Posterior vena cava (tissue), 2 donors: Measurements from ENCODE around the gene TRAPPC10. TPM values are rescaled to one million over a fixed set of nuclear protein-coding genes. Genes with fewer than 3 reads are reported as not detected.

ENCODE experiments used
- DNase-seq: peaks from one replicate; pipeline ENCODE4 v3.0.0-alpha.2; 2020; ENCODE audit warnings: low spot score
- intact Hi-C, 2 donors: fragments of 100-400 bp; cut with DNase I; formaldehyde crosslinking; loops; one replicate each; pipeline versions ENCODE4 v1.14.1 to v1.14.2; 2022 to 2023
- long read RNA-seq, 2 donors: library from polyadenylated mRNA; unstranded; transcript quantifications; one replicate each; pipeline ENCODE4 v2.0.0, GENCODE V29; 2020 to 2021
- total RNA-seq, 2 donors: library from RNA; stranded (reverse); fragmentation: NEBNext Ultra II Directional; extraction: Animal tissue kit (Norgen Biotek cat#: 25700); gene quantifications; one replicate each; pipeline ENCODE4 v1.2.1, GENCODE V29; 2021
- donor health status: DM: yes; HTN: yes; CAD: no.
- donor health status: DM: yes; HTN: yes; CAD: no.

TRAPPC10 gene, protein sequence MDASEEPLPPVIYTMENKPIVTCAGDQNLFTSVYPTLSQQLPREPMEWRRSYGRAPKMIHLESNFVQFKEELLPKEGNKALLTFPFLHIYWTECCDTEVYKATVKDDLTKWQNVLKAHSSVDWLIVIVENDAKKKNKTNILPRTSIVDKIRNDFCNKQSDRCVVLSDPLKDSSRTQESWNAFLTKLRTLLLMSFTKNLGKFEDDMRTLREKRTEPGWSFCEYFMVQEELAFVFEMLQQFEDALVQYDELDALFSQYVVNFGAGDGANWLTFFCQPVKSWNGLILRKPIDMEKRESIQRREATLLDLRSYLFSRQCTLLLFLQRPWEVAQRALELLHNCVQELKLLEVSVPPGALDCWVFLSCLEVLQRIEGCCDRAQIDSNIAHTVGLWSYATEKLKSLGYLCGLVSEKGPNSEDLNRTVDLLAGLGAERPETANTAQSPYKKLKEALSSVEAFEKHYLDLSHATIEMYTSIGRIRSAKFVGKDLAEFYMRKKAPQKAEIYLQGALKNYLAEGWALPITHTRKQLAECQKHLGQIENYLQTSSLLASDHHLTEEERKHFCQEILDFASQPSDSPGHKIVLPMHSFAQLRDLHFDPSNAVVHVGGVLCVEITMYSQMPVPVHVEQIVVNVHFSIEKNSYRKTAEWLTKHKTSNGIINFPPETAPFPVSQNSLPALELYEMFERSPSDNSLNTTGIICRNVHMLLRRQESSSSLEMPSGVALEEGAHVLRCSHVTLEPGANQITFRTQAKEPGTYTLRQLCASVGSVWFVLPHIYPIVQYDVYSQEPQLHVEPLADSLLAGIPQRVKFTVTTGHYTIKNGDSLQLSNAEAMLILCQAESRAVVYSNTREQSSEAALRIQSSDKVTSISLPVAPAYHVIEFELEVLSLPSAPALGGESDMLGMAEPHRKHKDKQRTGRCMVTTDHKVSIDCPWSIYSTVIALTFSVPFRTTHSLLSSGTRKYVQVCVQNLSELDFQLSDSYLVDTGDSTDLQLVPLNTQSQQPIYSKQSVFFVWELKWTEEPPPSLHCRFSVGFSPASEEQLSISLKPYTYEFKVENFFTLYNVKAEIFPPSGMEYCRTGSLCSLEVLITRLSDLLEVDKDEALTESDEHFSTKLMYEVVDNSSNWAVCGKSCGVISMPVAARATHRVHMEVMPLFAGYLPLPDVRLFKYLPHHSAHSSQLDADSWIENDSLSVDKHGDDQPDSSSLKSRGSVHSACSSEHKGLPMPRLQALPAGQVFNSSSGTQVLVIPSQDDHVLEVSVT
- total RNA-seq, result 10 to 100 TPM; 26.7 to 30.3 TPM
- long read RNA-seq, donor 1, partial matches to known transcripts, result 2 of 3 reads
- long read RNA-seq, donor 1, other reads (novel, unspliced or antisense), result 1 of 3 reads
- long read RNA-seq, donor 2, partial matches to known transcripts, result 2 of 5 reads
- long read RNA-seq, donor 2, other reads (novel, unspliced or antisense), result 3 of 5 reads

GRCh38 chr21:44011579-44012473, at the start of gene TRAPPC10:
TRAPPC10 (plus strand) TSS chr21:44012309; CDS start chr21:44012494, 185 bp downstream.
- peak; percentile 94 for DNase-seq
- intact Hi-C loops, result no loop called here

- intact Hi-C loops, result no loop called here
- no peak for DNase-seq
Measured at GRCh38 chr21:43965911-43966585, 46.1 kb upstream of the TRAPPC10 start.

DNA sequence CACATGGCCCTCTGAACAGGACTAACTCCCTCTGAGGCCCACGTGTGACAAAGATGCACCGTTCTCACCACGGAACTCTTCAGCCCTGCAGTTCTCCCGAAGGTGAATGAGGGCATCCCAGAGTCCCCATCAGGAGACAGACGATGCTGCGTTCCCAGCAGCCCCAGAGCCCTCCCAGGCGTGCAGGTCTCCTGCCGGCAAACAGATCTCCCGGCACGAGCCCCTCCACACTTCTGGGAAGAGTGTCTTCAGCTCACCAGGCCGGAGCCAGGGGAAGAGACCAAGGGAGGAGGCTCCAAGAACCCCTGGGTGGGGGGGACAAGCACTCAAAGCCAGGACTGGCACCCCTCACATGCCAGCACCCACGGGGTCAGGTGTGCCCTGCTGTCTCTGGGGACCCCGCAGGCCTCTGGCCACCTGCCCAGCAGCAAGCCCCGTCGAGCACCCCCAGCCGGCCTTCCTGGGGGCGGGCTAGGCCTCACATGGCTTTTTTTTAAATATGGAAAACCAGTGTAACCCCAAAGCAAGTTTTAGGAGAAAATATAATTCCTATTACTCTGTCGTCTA, 45.1 kb upstream of the TRAPPC10 start:
- no peak for DNase-seq
- intact Hi-C loops, result no loop called here

DNA sequence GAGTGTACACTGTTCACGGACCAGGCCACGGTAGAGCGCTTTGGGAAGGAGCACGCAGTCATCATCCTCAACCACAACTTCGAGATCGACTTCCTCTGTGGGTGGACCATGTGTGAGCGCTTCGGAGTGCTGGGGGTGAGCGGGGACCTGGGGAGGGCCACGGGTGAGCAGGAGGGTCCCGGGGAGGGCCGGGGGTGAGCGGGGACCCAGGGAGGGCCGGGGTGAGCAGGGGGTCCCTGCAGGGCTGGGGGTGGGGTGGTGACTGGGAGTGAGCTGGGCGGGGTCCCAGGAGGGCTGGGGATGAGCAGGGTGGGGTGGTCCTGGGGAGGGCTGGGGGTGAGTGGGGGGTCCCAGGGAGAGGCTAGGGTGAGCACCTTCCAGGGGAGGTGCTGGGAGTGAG, 44.1 kb upstream of the TRAPPC10 start:
- intact Hi-C loops, result no loop called here
- no peak for DNase-seq

DNA sequence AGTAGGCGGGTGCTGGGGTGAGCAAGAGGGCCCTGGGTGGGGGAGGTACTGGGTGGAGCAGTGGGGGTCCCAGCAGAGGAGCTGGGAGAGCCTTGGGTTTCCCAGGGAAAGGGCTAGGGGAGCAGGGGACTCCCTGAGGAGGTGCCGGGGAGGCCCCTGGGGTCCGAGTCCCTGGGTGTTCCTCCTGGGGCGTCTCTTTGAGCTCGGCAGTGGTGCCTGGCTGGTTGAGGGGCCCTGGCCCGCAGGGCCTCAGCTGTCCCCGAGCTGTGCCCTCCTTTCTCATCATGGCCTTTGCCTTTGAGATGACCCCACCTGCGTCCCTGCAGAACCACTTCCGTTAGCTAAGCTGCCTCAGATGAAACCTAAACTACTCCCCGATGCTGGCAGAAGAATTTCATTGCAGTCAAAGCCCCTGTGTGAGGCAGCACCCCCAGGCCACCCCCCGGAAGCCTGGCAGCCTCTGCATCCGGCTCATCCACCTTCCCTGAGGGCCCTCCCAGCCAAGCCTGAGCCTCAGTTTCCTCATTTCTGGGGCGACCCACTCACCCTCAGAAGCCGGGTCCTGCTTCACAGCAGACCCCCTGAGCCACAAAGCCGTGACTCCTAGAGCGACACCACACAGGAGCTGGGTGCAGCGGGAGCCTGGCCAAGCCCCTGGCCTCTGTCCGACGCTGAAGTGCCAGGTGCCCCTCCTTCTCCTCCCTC, 43.5 kb upstream of the TRAPPC10 start:
- DNase-seq, result no peak
- intact Hi-C loops, result no loop called here

- DNase-seq, result no peak
- intact Hi-C loops, result no loop called here
Measured at GRCh38 chr21:43969115-43969444, 43.0 kb upstream of the TRAPPC10 start.

- intact Hi-C loops, result no loop called here
- DNase-seq, result no peak
Measured at GRCh38 chr21:43970551-43970950, 41.6 kb upstream of the TRAPPC10 start.

DNA sequence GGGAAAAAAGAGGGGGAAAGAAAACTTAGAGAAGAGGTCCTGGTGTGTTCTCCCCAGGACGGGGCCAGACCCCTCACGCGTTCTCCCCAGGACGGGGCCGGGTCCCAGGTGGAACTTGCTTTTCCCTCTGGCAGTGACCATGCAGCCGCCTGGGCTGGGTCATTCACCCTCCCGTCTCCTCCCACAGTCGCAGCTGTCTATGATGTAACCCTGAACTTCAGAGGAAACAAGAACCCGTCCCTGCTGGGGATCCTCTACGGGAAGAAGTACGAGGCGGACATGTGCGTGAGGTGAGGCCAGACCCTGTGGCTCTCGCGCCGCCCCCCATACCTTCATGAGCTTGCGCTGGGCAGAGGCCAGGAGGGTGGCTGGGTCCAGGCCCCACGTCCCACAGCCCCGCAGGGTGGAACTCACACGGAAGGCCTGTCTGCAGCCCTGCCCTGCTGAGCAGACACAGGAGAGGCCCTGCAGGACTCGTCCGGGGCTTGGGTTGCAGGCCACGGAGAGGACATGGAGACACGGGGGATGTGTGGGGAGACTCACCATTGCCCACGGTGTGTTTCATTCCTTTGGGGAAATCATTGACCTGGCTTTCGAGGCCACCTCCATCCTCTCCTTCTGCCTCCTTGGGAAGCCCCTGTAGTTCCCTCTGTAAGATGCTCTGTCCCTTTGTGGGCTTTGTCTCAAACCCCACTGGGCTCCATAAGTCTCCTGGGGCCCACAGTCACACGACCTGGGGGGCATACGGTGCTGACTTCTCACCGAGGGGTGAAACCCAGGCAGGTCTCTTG, 40.7 kb upstream of the TRAPPC10 start:
- intact Hi-C loops, result no loop called here
- no peak for DNase-seq

DNA sequence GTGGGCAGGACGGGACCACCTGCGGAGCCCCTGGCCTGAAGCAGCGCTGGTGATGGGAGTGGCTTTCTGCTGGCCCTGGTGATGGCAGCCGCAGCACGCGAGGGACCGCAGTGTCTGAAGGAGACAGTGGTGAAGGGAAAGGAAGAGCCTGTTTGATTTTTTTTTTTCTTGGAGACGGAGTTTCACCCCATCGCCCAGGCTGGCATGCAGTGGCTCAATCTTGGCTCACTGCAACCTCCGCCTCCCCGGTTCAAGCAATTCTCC, 40.2 kb upstream of the TRAPPC10 start:
- intact Hi-C loops, result no loop called here

GRCh38 chr21:43972850-43973633, 39.1 kb upstream of the TRAPPC10 start:
- intact Hi-C loops, result no loop called here
- DNase-seq, result peak; percentile 78

More for the DNA sequence above, 40.2 kb upstream of the TRAPPC10 start:
- no peak for DNase-seq

DNA sequence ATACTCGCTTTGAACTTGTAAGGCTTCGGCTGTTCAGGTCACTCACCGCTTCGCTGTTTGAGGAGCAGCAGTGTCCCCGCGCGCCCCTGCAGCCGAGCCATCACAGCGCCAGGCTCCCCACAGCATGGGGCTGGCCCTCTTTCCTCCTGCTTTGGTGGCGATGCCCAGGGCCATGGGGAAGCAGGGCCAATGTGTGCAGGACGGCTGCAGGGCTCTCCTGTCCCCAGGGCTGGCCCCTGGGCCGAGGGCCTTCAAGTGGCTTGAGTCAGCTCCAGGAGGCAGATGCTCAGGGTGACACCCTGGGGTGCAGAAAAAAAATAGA, 38.5 kb upstream of the TRAPPC10 start:
- DNase-seq, result no peak
- intact Hi-C loops, result no loop called here

GRCh38 chr21:43974791-43975468, 37.2 kb upstream of the TRAPPC10 start:
- DNase-seq, result no peak
- intact Hi-C loops, result loop anchor here in 1 of 2 donors (5.0 kb wide), 1 partner anchor 1088 kb away; no protein-coding TSS in a partner anchor

DNA sequence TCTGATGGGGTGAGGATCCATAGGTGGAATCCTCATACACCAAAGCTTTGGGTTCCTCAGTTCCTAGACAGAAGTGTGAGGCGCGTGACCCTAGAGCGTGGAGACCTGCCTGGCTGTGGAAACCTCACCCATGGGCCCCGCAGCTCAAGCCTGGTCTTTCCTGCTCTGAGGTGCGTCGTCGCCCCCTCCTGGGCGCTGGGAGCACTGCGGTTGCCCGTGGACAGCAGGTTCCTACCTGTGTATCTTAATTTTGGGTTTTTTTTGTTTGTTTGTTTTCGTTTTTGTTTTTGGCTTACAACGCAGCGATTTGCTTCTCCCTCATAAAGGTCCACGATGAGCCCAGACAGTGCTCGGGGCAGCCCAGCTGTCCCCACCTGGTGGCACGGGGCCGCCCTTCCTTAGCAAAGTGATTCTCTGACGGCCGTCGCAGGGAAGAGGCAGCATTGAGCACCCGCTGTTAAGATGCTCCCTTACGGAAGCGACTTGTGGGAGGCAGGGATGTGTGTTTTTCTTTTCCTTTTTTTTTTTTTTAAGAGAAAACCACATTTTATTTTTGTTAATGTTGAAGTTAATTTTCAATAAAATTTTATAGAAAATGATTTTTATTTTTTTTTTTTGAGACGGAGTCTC, 36.5 kb upstream of the TRAPPC10 start:
- intact Hi-C loops, result loop anchor here in 1 of 2 donors (5.0 kb wide), 1 partner anchor 1088 kb away; no protein-coding TSS in a partner anchor
- DNase-seq, result peak; percentile 93

DNA sequence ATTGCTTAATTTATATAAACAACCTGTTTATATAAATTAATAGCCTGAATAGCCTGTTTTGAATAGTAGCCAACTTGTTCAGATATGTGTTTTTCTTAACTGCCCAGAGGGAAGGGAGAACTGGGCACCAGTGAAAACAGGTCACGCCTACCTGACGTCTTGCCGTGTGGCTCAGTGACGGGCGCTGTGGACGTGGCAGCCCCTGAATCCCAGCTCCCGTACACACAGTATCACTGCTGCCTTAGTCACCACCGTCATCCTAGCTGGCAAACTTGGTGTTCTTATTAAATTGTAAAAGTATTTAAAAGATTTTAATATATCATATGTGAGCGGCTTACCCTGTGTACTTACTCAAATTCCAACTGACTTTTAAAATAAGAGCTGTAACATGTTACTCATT, 35.4 kb upstream of the TRAPPC10 start:
- no peak for DNase-seq
- intact Hi-C loops, result loop anchor here in 1 of 2 donors (5.0 kb wide), 1 partner anchor 1089 kb away; no protein-coding TSS in a partner anchor
